SK-N-SH (cell line): ENCODE data around the gene AGBL4. TPM values are rescaled to one million over a fixed set of nuclear protein-coding genes. Genes with fewer than 3 reads are reported as not detected.
A peak's percentile ranks its signal among the peaks of the same experiment; 100 is the strongest.

ENCODE experiments used
- CTCF ChIA-PET: fragments of 300-600, 350-600 bp; formaldehyde crosslinking; extraction: SDS; loops from one replicate; lab custom pipeline; 2021; lab: Yijun Ruan, JAX
- POLR2A ChIA-PET: fragments of 350-600 bp; sonication (Branson Sonifier 250); formaldehyde crosslinking; extraction: SDS; loops from one replicate; lab custom pipeline; 2020; ENCODE audit warnings: antibody characterized with exemption, inconsistent platforms; lab: Yijun Ruan, JAX
- DNase-seq: peaks from one replicate; pipeline ENCODE4 v3.0.0; 2012
- H2AFZ ChIP-seq: fragments of 200-600 bp; sonication (generic); 2 replicates; pipeline ENCODE4 v1.8.1; 2016; ENCODE audit warnings: antibody characterized with exemption, mild to moderate bottlenecking, low read depth
- H3F3A ChIP-seq: fragments of 200-600 bp; sonication (generic); replicated peaks from 2 replicates; pipeline ENCODE3; 2016; ENCODE audit warnings: antibody characterized with exemption, mild to moderate bottlenecking; ENCODE audit not compliant: insufficient read depth
- H3K27ac ChIP-seq, 2 experiments: fragments of 200-500 bp in 1 of 2; fragments of 200-600 bp in 1 of 2; sonication (Bioruptor generic) in 1 of 2; sonication (generic), shearing (Covaris generic) in 1 of 2; 2 replicates each; pipeline versions ENCODE4 v1.5.1 to v1.6.1; 2014 to 2016; ENCODE audit warnings: low read depth in 2 of 2, inconsistent platforms in 1 of 2, low read length in 1 of 2, mild to moderate bottlenecking in 1 of 2, mixed read lengths in 1 of 2
- H3K27me3 ChIP-seq: fragments of 200-600 bp; sonication (generic), shearing (Covaris generic); 2 replicates; pipeline ENCODE4 v1.6.1; 2016; ENCODE audit warnings: mixed run types; ENCODE audit not compliant: insufficient read depth
- H3K36me3 ChIP-seq, 2 experiments: fragments of 200-500 bp in 1 of 2; fragments of 200-600 bp in 1 of 2; sonication (Bioruptor generic) in 1 of 2; sonication (generic) in 1 of 2; replicated peaks in 1 of 2; 2 replicates each; pipeline versions ENCODE3 to v1.5.1; 2014 to 2016; ENCODE audit warnings: low read length in 1 of 2, mild to moderate bottlenecking in 1 of 2; ENCODE audit not compliant: insufficient read depth in 2 of 2, control insufficient read depth in 1 of 2
- H3K4me1 ChIP-seq, 2 experiments: fragments of 200-500 bp in 1 of 2; fragments of 200-600 bp in 1 of 2; sonication (Bioruptor generic) in 1 of 2; sonication (generic), shearing (Covaris generic) in 1 of 2; 2 replicates each; pipeline versions ENCODE4 v1.5.1 to v1.6.1; 2014 to 2016; ENCODE audit warnings: low read depth in 1 of 2, low read length in 1 of 2, mixed run types in 1 of 2; ENCODE audit not compliant: insufficient read depth in 2 of 2, control insufficient read depth in 1 of 2
- H3K4me2 ChIP-seq: fragments of 200-600 bp; sonication (generic), shearing (Covaris generic); 2 replicates; pipeline ENCODE4 v1.6.1; 2017; ENCODE audit warnings: mixed run types
- H3K4me3 ChIP-seq, 2 experiments: fragments of 200-500 bp in 1 of 2; fragments of 200-600 bp in 1 of 2; sonication (Bioruptor generic) in 1 of 2; sonication (generic), shearing (Covaris generic) in 1 of 2; 2 replicates each; pipeline versions ENCODE4 v1.5.1 to v1.8.1; 2014 to 2016; ENCODE audit warnings: low read depth in 2 of 2, inconsistent platforms in 1 of 2, low read length in 1 of 2, mild to moderate bottlenecking in 1 of 2, mixed read lengths in 1 of 2, moderate library complexity in 1 of 2
- H3K79me2 ChIP-seq: fragments of 200-600 bp; sonication (generic); 2 replicates; pipeline ENCODE4 v1.8.1; 2017; ENCODE audit warnings: mild to moderate bottlenecking; ENCODE audit not compliant: insufficient read depth
- H3K9ac ChIP-seq: fragments of 200-600 bp; sonication (generic); 2 replicates; pipeline ENCODE4 v1.6.1; 2017; ENCODE audit warnings: mixed run types
- H3K9me2 ChIP-seq: fragments of 200-600 bp; sonication (generic); 2 replicates; pipeline ENCODE4 v1.6.1; 2017; ENCODE audit warnings: mixed run types
- H3K9me3 ChIP-seq: fragments of 200-600 bp; sonication (generic); 2 replicates; pipeline ENCODE4 v1.6.1; 2017; ENCODE audit warnings: mixed run types, mild to moderate bottlenecking, moderate library complexity
- H4K20me1 ChIP-seq: fragments of 200-600 bp; sonication (generic); 2 replicates; pipeline ENCODE4 v1.6.1; 2017; ENCODE audit warnings: mild to moderate bottlenecking, mixed run types; ENCODE audit not compliant: insufficient read depth
- EZH2phosphoT487 ChIP-seq: fragments of 200-600 bp; sonication (generic); IDR thresholded peaks from 2 replicates; pipeline ENCODE4 v1.6.1; 2017; ENCODE audit warnings: low read depth, mixed run types, mild to moderate bottlenecking, antibody characterized with exemption, moderate library complexity, borderline replicate concordance
- FOSL2 ChIP-seq: IDR thresholded peaks from 2 replicates; pipeline ENCODE4 v1.4.0; 2012; ENCODE audit warnings: low read depth, mild to moderate bottlenecking, moderate library complexity, borderline replicate concordance
- FOXJ3 ChIP-seq: sonication (generic); formaldehyde crosslinking; IDR thresholded peaks from 2 replicates; pipeline ENCODE4 v1.5.1; 2020; ENCODE audit warnings: mild to moderate bottlenecking, missing genetic modification reagents
- FOXM1 ChIP-seq: IDR thresholded peaks from 2 replicates; pipeline ENCODE4 v1.4.0; 2012; ENCODE audit warnings: low read depth, mild to moderate bottlenecking
- GABPA ChIP-seq: IDR thresholded peaks from 2 replicates; pipeline ENCODE4 v1.4.0; 2012; ENCODE audit warnings: low read depth, mild to moderate bottlenecking
- GATA2 ChIP-seq: sonication (generic); formaldehyde crosslinking; IDR thresholded peaks from 2 replicates; pipeline ENCODE4 v1.5.0; 2020; ENCODE audit warnings: mild to moderate bottlenecking, missing genetic modification reagents
- JUND ChIP-seq: IDR thresholded peaks from 2 replicates; pipeline ENCODE4 v1.4.0; 2012
- MEF2A ChIP-seq: IDR thresholded peaks from 2 replicates; pipeline ENCODE4 v1.4.0; 2012; ENCODE audit warnings: low read depth, borderline replicate concordance
- NFIC ChIP-seq: IDR thresholded peaks from 2 replicates; pipeline ENCODE4 v1.4.0; 2012; ENCODE audit warnings: borderline replicate concordance
- NRF1 ChIP-seq: IDR thresholded peaks from 2 replicates; pipeline ENCODE4 v1.6.1; 2012; ENCODE audit warnings: low read depth, mild to moderate bottlenecking, low read length
- RAD21 ChIP-seq: IDR thresholded peaks from 2 replicates; pipeline ENCODE4 v1.6.1; 2012; ENCODE audit warnings: mild to moderate bottlenecking, low read length
- RFX5 ChIP-seq: IDR thresholded peaks from 2 replicates; pipeline ENCODE4 v1.6.1; 2012; ENCODE audit warnings: mild to moderate bottlenecking, improper control_type of control experiment, low read length
- SMC3 ChIP-seq: IDR thresholded peaks from 2 replicates; pipeline ENCODE4 v1.6.1; 2012; ENCODE audit warnings: low read depth, low read length, improper control_type of control experiment
- TAF1 ChIP-seq: IDR thresholded peaks from 2 replicates; pipeline ENCODE4 v1.6.1; 2012; ENCODE audit warnings: low read depth, mild to moderate bottlenecking, low read length, moderate library complexity, borderline replicate concordance
- TCF12 ChIP-seq: IDR thresholded peaks from 2 replicates; pipeline ENCODE4 v1.4.0; 2012
- TEAD4 ChIP-seq: IDR thresholded peaks from 2 replicates; pipeline ENCODE4 v1.4.0; 2012; ENCODE audit warnings: mild to moderate bottlenecking, borderline replicate concordance; ENCODE audit not compliant: insufficient read depth
- YY1 ChIP-seq: IDR thresholded peaks from 2 replicates; pipeline ENCODE4 v1.4.0; 2012; ENCODE audit warnings: low read depth, mild to moderate bottlenecking
- WGBS: methylation state at CpG from one replicate; pipeline ENCODE4 v1.1.6; 2017; ENCODE audit warnings: low lambda C conversion rate; 5-methylcytosine and 5-hydroxymethylcytosine counted together
- polyA plus RNA-seq, 3 experiments: library from polyadenylated mRNA; depleted of rRNA; stranded (reverse); fragments of >200 nt; gene quantifications; 2 replicates each; pipeline ENCODE4 v1.2.3, GENCODE V29; 2012
- TF ChIP-seq, protein P1 (sequence below): IDR thresholded peaks from 2 replicates; pipeline ENCODE4; 2012
- TF ChIP-seq, protein P2 (sequence below): fragments of 150-350 bp; IDR thresholded peaks from 2 replicates; pipeline ENCODE4 v1.6.1; 2017; ENCODE audit warnings: antibody characterized with exemption, low read length, low read depth, borderline replicate concordance
- TF ChIP-seq, protein P3 (sequence below): IDR thresholded peaks from 2 replicates; pipeline ENCODE4 v1.6.1; 2012; ENCODE audit warnings: mild to moderate bottlenecking, low read depth, low read length, moderate library complexity
- TF ChIP-seq, protein P4 (sequence below): fragments of 150-350 bp; IDR thresholded peaks from 2 replicates; pipeline ENCODE4 v1.6.1; 2016; ENCODE audit warnings: mild to moderate bottlenecking, low read depth, low read length
- TF ChIP-seq, protein P5 (sequence below): IDR thresholded peaks from 2 replicates; pipeline ENCODE4 v1.4.0; 2012; ENCODE audit warnings: low read depth, borderline replicate concordance

AGBL4 gene
- polyA plus RNA-seq, 1 of the 3 experiments (the other 2 are of a cell fraction), result 0.07 TPM

DNA sequence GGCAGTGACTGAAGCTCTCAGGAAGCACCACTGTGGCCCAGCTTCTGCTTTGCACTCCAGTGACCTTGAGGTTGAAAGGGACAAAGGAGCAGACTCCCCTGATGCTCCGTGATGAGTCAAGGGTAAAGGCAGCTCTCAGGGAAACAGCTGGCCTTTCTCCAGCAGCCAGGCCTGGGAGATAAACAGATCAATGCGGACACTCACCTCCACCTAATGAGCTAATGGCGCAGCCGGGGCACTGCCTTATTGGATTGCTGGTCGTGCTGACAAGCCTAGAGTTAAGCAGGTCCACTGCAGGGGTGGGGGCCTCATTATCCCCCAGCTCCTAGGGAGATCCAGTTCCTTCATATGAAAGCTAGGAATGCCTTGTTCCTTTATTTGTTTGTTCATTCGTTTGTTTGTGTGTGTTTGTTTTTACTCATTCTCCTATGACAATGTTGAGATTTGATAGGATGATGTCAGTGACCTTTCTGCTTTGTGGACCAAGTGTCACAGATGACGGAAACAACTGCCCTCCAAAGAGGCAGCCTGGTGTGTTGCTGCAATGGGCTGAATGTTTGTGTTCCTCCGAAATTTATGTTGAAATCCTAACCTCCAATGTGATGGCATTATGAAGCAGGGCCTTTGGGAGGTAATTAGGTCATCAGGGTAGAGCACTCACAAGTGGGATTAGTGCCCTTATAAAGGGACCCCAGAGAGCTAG, 1105.7 kb downstream of the AGBL4 start (continued):
- no peak for TF ChIP-seq EZH2phosphoT487
- no peak for TF ChIP-seq TAF1
- TF ChIP-seq, protein P1, sequence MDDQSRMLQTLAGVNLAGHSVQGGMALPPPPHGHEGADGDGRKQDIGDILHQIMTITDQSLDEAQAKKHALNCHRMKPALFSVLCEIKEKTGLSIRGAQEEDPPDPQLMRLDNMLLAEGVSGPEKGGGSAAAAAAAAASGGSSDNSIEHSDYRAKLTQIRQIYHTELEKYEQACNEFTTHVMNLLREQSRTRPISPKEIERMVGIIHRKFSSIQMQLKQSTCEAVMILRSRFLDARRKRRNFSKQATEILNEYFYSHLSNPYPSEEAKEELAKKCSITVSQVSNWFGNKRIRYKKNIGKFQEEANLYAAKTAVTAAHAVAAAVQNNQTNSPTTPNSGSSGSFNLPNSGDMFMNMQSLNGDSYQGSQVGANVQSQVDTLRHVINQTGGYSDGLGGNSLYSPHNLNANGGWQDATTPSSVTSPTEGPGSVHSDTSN, result peak; percentile 49
- no peak for TF ChIP-seq NRF1
- TF ChIP-seq TCF12, result peak; percentile 81
- no peak for TF ChIP-seq MEF2A
- TF ChIP-seq JUND, result no peak; the same call in 1 of the 2 replicates
- TF ChIP-seq TEAD4, result no peak
- TF ChIP-seq GABPA, result no peak
- TF ChIP-seq, protein P2, sequence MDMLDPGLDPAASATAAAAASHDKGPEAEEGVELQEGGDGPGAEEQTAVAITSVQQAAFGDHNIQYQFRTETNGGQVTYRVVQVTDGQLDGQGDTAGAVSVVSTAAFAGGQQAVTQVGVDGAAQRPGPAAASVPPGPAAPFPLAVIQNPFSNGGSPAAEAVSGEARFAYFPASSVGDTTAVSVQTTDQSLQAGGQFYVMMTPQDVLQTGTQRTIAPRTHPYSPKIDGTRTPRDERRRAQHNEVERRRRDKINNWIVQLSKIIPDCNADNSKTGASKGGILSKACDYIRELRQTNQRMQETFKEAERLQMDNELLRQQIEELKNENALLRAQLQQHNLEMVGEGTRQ, result no peak
- TF ChIP-seq YY1, result no peak

DNA sequence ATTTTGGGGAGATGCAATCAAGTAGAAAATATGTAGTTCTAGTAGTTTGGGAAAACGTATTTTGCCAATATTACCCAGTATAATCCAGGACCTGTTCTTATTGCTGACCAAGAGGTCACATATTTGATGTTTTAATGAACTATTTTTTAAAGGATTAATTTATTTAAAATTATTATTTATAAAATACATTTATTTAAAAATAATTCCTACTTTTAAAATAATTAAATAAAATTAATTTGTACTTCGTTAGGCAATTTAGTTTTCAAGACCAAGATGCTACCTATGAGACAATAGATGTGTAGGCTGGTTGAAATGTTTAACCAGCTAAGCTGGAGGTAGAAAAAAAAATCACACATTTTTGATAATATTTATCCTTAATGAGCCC, 1106.7 kb downstream of the AGBL4 start:
- ChIA-PET POLR2A (interaction anchor here (0.8 to 1.2 kb wide), 6 partner anchors 9 to 1193 kb away, joined by 3 to 7 read pairs (median 4); partner anchors contain the start of gene ELAVL4), CTCF (interaction anchor here (0.8 to 4.7 kb wide), 20 partner anchors 11 to 1431 kb away, joined by 3 to 42 read pairs (median 4); no protein-coding TSS in a partner anchor)
- Histone ChIP-seq H3K36me3 (no peaks in the 10 kb centered on the region), H3K4me2 (no peak overlapping the region), H3K27me3 (no peaks in the 10 kb centered on the region), H3K9me3 (no peaks in the 10 kb centered on the region), H3K4me3 (no peak overlapping the region), H4K20me1 (no peaks in the 10 kb centered on the region), H3K27ac (peak overlapping the region; percentile 25 to 98), H3K9me2 (no peaks in the 10 kb centered on the region), H2AFZ (peak overlapping the region; percentile 67; the same call in 1 of the 2 replicates), H3K4me1 (peaks cover 13 to 31% of the 10 kb centered on the region in 2 experiments), H3K9ac (no peak overlapping the region), H3F3A (peaks cover 13% of the 10 kb centered on the region), H3K79me2 (no peaks in the 10 kb centered on the region)
- WGBS, result 89% methylated on average over 2 of the region's 2 CpGs
- TF ChIP-seq SMC3 (no peak), NRF1 (no peak), GABPA (no peak), GATA2 (CRISPR knock-in tag) (no peak), TEAD4 (no peak), TCF12 (no peak), FOXM1 (no peak), RFX5 (no peak), JUND (no peak), RAD21 (no peak), FOSL2 (no peak), NFIC (no peak), FOXJ3 (no peak)
- TF ChIP-seq, protein P3, sequence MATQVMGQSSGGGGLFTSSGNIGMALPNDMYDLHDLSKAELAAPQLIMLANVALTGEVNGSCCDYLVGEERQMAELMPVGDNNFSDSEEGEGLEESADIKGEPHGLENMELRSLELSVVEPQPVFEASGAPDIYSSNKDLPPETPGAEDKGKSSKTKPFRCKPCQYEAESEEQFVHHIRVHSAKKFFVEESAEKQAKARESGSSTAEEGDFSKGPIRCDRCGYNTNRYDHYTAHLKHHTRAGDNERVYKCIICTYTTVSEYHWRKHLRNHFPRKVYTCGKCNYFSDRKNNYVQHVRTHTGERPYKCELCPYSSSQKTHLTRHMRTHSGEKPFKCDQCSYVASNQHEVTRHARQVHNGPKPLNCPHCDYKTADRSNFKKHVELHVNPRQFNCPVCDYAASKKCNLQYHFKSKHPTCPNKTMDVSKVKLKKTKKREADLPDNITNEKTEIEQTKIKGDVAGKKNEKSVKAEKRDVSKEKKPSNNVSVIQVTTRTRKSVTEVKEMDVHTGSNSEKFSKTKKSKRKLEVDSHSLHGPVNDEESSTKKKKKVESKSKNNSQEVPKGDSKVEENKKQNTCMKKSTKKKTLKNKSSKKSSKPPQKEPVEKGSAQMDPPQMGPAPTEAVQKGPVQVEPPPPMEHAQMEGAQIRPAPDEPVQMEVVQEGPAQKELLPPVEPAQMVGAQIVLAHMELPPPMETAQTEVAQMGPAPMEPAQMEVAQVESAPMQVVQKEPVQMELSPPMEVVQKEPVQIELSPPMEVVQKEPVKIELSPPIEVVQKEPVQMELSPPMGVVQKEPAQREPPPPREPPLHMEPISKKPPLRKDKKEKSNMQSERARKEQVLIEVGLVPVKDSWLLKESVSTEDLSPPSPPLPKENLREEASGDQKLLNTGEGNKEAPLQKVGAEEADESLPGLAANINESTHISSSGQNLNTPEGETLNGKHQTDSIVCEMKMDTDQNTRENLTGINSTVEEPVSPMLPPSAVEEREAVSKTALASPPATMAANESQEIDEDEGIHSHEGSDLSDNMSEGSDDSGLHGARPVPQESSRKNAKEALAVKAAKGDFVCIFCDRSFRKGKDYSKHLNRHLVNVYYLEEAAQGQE, result no peak
- TF ChIP-seq, protein P4, sequence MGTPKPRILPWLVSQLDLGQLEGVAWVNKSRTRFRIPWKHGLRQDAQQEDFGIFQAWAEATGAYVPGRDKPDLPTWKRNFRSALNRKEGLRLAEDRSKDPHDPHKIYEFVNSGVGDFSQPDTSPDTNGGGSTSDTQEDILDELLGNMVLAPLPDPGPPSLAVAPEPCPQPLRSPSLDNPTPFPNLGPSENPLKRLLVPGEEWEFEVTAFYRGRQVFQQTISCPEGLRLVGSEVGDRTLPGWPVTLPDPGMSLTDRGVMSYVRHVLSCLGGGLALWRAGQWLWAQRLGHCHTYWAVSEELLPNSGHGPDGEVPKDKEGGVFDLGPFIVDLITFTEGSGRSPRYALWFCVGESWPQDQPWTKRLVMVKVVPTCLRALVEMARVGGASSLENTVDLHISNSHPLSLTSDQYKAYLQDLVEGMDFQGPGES, result no peak
- TF ChIP-seq, protein P5, sequence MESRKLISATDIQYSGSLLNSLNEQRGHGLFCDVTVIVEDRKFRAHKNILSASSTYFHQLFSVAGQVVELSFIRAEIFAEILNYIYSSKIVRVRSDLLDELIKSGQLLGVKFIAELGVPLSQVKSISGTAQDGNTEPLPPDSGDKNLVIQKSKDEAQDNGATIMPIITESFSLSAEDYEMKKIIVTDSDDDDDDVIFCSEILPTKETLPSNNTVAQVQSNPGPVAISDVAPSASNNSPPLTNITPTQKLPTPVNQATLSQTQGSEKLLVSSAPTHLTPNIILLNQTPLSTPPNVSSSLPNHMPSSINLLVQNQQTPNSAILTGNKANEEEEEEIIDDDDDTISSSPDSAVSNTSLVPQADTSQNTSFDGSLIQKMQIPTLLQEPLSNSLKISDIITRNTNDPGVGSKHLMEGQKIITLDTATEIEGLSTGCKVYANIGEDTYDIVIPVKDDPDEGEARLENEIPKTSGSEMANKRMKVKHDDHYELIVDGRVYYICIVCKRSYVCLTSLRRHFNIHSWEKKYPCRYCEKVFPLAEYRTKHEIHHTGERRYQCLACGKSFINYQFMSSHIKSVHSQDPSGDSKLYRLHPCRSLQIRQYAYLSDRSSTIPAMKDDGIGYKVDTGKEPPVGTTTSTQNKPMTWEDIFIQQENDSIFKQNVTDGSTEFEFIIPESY, result no peak
- no peak for DNase-seq
